DOHH2 (cell line): ENCODE results near the gene ANK3.

Source experiments
- CTCF ChIP-seq: fragments of 200-600 bp; sonication (generic); IDR thresholded peaks from one replicate; pipeline ENCODE4 v1.5.1; 2014; ENCODE audit warnings: antibody characterized with exemption, mild to moderate bottlenecking, low read depth, low read length; ENCODE audit not compliant: poor library complexity, severe bottlenecking
- EZH2phosphoT487 ChIP-seq: fragments of 200-600 bp; sonication (generic); IDR thresholded peaks from 2 replicates; pipeline ENCODE4 v1.6.1; 2017; ENCODE audit warnings: borderline replicate concordance, mild to moderate bottlenecking, antibody characterized with exemption, low read length, moderate library complexity, mixed read lengths

- TF ChIP-seq CTCF (no peak), EZH2phosphoT487 (no peak)
Measured at GRCh38 chr10:60048091-60048501, 341.6 kb downstream of the ANK3 start.
